Cardiac septum (tissue), 1 donor: Measurements from ENCODE around the gene SNX9. TPM values are rescaled to one million over a fixed set of nuclear protein-coding genes. Genes with fewer than 3 reads are reported as not detected.
"Not testable (repeated sequence)": the region's sequence is repeated elsewhere in the genome, so short reads cannot be mapped to it uniquely, and the experiment has no call there.

ENCODE experiments used
- DNase-seq: peaks from one replicate; pipeline ENCODE4 v3.0.0-alpha.2; 2020; ENCODE audit warnings: low spot score
- intact Hi-C: fragments of 100-400 bp; cut with DNase I; formaldehyde crosslinking; loops from one replicate; pipeline ENCODE4 v1.14.0; 2022
- long read RNA-seq: library from polyadenylated mRNA; unstranded; transcript quantifications from one replicate; pipeline ENCODE4 v2.0.0, GENCODE V29; 2021
- total RNA-seq: library from RNA; stranded (reverse); fragmentation: NEBNext Ultra II Directional; extraction: Animal tissue kit (Norgen Biotek cat#: 25700); gene quantifications from one replicate; pipeline ENCODE4 v1.2.1, GENCODE V29; 2021
- donor health status: DM: no; HTN: no; CAD: no.

The SNX9 gene
- 34.2 TPM for total RNA-seq
- long read RNA-seq, full-length matches to known transcripts, result 87 of 124 reads
- long read RNA-seq, partial matches to known transcripts, result 16 of 124 reads
- long read RNA-seq, other reads (novel, unspliced or antisense), result 21 of 124 reads

GRCh38 chr6:157823001-157823527, at the start of gene SNX9:
Gene SNX9 (plus strand): TSS chr6:157823246. CDS start chr6:157823435, 189 bp downstream.
- intact Hi-C loops, result loop anchor here (5.0 kb wide), 2 partner anchors 44 to 61 kb away; no protein-coding TSS in a partner anchor
- peak; percentile 87 for DNase-seq

GRCh38 chr6:157773248-157773773, 49.7 kb upstream of the SNX9 start:
- intact Hi-C loops, result no loop called here

GRCh38 chr6:157774153-157775135, 48.6 kb upstream of the SNX9 start:
- intact Hi-C loops, result no loop called here
- no peak for DNase-seq

More at GRCh38 chr6:157773248-157773773, 49.7 kb upstream of the SNX9 start:
- DNase-seq, result no peak

- intact Hi-C loops, result no loop called here
- no peak for DNase-seq
Observed at GRCh38 chr6:157775376-157775775, 47.7 kb upstream of the SNX9 start.

- no peak for DNase-seq
Observed at GRCh38 chr6:157777344-157777743, 45.7 kb upstream of the SNX9 start.

GRCh38 chr6:157778719-157779118, 44.3 kb upstream of the SNX9 start:
- DNase-seq, result no peak
- intact Hi-C loops, result no loop called here

More at GRCh38 chr6:157777344-157777743, 45.7 kb upstream of the SNX9 start:
- intact Hi-C loops, result no loop called here

- intact Hi-C loops, result no loop called here
Observed at GRCh38 chr6:157779705-157780604, 43.1 kb upstream of the SNX9 start.

GRCh38 chr6:157785636-157786035, 37.4 kb upstream of the SNX9 start:
- no peak for DNase-seq
- intact Hi-C loops, result no loop called here

More at GRCh38 chr6:157779705-157780604, 43.1 kb upstream of the SNX9 start:
- no peak for DNase-seq

- no peak for DNase-seq
- intact Hi-C loops, result no loop called here
Observed at GRCh38 chr6:157786221-157786620, 36.8 kb upstream of the SNX9 start.

- intact Hi-C loops, result no loop called here
- DNase-seq, result no peak
Observed at GRCh38 chr6:157787080-157787479, 36.0 kb upstream of the SNX9 start.

GRCh38 chr6:157788180-157788579, 34.9 kb upstream of the SNX9 start:
- no peak for DNase-seq
- intact Hi-C loops, result no loop called here

GRCh38 chr6:157789297-157789696, 33.7 kb upstream of the SNX9 start:
- intact Hi-C loops, result no loop called here
- no peak for DNase-seq

GRCh38 chr6:157789861-157790260, 33.2 kb upstream of the SNX9 start:
- intact Hi-C loops, result no loop called here
- DNase-seq, result no peak

GRCh38 chr6:157790548-157791160, 32.4 kb upstream of the SNX9 start:
- intact Hi-C loops, result no loop called here
- no peak for DNase-seq

GRCh38 chr6:157791450-157791849, 31.6 kb upstream of the SNX9 start:
- no peak for DNase-seq

GRCh38 chr6:157792671-157793070, 30.4 kb upstream of the SNX9 start:
- DNase-seq, result no peak
- intact Hi-C loops, result no loop called here

More at GRCh38 chr6:157791450-157791849, 31.6 kb upstream of the SNX9 start:
- intact Hi-C loops, result no loop called here

- intact Hi-C loops, DNase-seq: not testable (repeated sequence)
Observed at GRCh38 chr6:157794012-157794411, 29.0 kb upstream of the SNX9 start.

GRCh38 chr6:157795841-157796240, 27.2 kb upstream of the SNX9 start:
- no peak for DNase-seq
- intact Hi-C loops, result no loop called here

- DNase-seq, result no peak
- intact Hi-C loops, result no loop called here
Observed at GRCh38 chr6:157798851-157799250, 24.2 kb upstream of the SNX9 start.
